ENCODE results near the gene ALG12.

Gene ALG12

DNA sequence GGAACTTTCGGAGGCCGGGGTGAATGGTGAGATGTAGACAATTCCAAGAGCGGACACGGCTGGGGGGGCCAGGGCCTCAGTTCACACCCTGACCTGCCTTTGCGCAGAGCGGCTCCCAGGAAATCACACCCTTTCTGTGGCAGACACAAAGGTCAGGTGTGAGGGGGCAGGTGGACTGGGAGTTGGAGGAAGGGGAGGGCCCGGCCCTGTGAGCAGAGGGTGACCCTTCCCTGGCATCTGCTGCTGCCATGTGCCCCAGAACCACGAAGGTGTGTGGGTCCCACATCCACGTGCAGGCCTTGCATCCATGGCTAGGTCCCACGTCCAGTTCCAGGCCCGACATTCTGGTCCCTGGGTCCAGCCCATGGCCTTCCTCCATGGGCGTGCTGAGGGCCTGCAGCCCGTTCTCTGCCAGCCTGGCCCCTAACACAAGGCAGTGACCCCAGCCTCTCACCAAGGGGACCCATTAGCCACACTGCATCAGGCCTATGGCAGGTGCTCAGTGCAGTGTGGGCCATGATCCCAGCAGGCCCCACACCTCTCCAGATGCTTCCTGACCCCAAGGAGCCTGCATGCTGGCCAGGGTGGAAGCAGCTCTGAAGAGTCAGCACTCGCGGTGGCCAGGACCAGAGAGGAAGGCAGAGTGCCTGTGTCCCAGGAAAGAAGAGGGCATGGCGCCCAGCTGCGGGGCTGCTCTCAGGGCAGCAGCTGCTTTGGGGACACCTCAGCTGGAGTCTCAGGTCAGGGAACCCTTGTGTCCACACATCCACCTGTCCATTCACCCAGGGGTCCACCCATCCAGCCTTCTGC lies 23.5 kb upstream of the ALG12 start:
- no peak for TF ChIP-seq CEBPB (IDR thresholded peaks at IDR 0.05)
- no peak for TF ChIP-seq EGR1 (IDR thresholded peaks at IDR 0.05)
- TF ChIP-seq TAF1 (IDR thresholded peaks at IDR 0.05; ENCODE audit: low read depth) = no peak
- no peak for TF ChIP-seq FOXM1 (IDR thresholded peaks at IDR 0.05; ENCODE audit: borderline replicate concordance, low read depth)
- TF ChIP-seq EP300 (IDR thresholded peaks at IDR 0.05; ENCODE audit: borderline replicate concordance) = no peak
- TF ChIP-seq NFIC (IDR thresholded peaks at IDR 0.05) = no peak
- TF ChIP-seq RAD21 (IDR thresholded peaks at IDR 0.05; ENCODE audit: low read depth) = no peak
- TF ChIP-seq MAX (IDR thresholded peaks at IDR 0.05) = no peak

DNA sequence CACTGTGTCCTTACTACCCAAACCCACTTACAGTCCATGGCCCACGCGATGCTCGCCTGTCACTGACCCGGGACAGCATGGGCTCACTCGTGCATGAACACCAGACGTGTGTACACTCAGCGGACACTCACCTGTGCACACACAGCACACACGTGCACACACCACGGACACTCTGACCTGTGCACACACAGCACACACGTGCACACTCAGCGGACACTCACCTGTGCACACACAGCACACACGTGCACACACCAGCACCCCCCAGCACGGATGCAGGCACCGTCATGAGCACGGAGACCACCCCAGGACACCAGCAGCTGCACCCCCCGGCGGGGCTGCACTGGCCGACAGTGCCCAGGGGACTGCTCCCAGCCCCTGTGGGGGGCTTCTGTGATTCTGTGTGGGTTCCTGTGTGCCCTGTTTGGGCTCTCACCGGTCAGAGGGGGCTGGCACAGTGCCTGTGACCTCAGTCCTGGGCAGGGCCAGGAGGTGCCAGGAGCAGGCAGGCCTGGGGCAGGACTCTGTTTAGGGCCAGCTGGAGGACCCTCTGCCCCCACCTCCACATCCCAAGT lies 20.4 kb upstream of the ALG12 start:
- no peak for TF ChIP-seq FOXM1 (IDR thresholded peaks at IDR 0.05; ENCODE audit: borderline replicate concordance, low read depth)
- TF ChIP-seq, protein P1, sequence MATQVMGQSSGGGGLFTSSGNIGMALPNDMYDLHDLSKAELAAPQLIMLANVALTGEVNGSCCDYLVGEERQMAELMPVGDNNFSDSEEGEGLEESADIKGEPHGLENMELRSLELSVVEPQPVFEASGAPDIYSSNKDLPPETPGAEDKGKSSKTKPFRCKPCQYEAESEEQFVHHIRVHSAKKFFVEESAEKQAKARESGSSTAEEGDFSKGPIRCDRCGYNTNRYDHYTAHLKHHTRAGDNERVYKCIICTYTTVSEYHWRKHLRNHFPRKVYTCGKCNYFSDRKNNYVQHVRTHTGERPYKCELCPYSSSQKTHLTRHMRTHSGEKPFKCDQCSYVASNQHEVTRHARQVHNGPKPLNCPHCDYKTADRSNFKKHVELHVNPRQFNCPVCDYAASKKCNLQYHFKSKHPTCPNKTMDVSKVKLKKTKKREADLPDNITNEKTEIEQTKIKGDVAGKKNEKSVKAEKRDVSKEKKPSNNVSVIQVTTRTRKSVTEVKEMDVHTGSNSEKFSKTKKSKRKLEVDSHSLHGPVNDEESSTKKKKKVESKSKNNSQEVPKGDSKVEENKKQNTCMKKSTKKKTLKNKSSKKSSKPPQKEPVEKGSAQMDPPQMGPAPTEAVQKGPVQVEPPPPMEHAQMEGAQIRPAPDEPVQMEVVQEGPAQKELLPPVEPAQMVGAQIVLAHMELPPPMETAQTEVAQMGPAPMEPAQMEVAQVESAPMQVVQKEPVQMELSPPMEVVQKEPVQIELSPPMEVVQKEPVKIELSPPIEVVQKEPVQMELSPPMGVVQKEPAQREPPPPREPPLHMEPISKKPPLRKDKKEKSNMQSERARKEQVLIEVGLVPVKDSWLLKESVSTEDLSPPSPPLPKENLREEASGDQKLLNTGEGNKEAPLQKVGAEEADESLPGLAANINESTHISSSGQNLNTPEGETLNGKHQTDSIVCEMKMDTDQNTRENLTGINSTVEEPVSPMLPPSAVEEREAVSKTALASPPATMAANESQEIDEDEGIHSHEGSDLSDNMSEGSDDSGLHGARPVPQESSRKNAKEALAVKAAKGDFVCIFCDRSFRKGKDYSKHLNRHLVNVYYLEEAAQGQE (IDR thresholded peaks at IDR 0.05; ENCODE audit: low read depth) = no peak
- TF ChIP-seq EP300 (IDR thresholded peaks at IDR 0.05; ENCODE audit: borderline replicate concordance) = no peak
- no peak for TF ChIP-seq TAF1 (IDR thresholded peaks at IDR 0.05; ENCODE audit: low read depth)
- no peak for TF ChIP-seq YY1 (IDR thresholded peaks at IDR 0.05; ENCODE audit: low read depth)
- no peak for TF ChIP-seq MAX (IDR thresholded peaks at IDR 0.05)
- TF ChIP-seq TEAD4 (IDR thresholded peaks at IDR 0.05) = no peak
- TF ChIP-seq EGR1 (IDR thresholded peaks at IDR 0.05) = no peak
- TF ChIP-seq ZBTB7A (IDR thresholded peaks at IDR 0.05; ENCODE audit: low read depth) = no peak

GRCh38 chr22:49937758-49938564 lies 19.7 kb upstream of the ALG12 start:
- TF ChIP-seq USF1 (IDR thresholded peaks at IDR 0.05) (no peak), EGR1 (IDR thresholded peaks at IDR 0.05) (no peak), CEBPB (IDR thresholded peaks at IDR 0.05) (no peak), CREB1 (IDR thresholded peaks at IDR 0.05; ENCODE audit: low read depth) (no peak), EP300 (IDR thresholded peaks at IDR 0.05; ENCODE audit: borderline replicate concordance) (no peak), YY1 (IDR thresholded peaks at IDR 0.05; ENCODE audit: low read depth) (no peak), TEAD4 (IDR thresholded peaks at IDR 0.05) (no peak), TAF1 (IDR thresholded peaks at IDR 0.05; ENCODE audit: low read depth) (no peak), TCF12 (IDR thresholded peaks at IDR 0.05; ENCODE audit: low read depth) (no peak), NFIC (IDR thresholded peaks at IDR 0.05) (no peak)
- TF ChIP-seq, protein P1 (IDR thresholded peaks at IDR 0.05; ENCODE audit: low read depth) = no peak

GRCh38 chr22:49936973-49937757 lies 18.9 kb upstream of the ALG12 start:
- TF ChIP-seq EP300 (IDR thresholded peaks at IDR 0.05; ENCODE audit: borderline replicate concordance) (no peak), FOXM1 (IDR thresholded peaks at IDR 0.05; ENCODE audit: borderline replicate concordance, low read depth) (no peak), MAX (IDR thresholded peaks at IDR 0.05) (no peak), EGR1 (IDR thresholded peaks at IDR 0.05) (no peak)

Measured in Ishikawa (cell line).